Measurements from ENCODE around the gene PDXP.
"Not testable (repeated sequence)": the region's sequence is repeated elsewhere in the genome, so short reads cannot be mapped to it uniquely, and the experiment has no call there.

PDXP gene, protein sequence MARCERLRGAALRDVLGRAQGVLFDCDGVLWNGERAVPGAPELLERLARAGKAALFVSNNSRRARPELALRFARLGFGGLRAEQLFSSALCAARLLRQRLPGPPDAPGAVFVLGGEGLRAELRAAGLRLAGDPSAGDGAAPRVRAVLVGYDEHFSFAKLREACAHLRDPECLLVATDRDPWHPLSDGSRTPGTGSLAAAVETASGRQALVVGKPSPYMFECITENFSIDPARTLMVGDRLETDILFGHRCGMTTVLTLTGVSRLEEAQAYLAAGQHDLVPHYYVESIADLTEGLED

GRCh38 chr22:37658133-37659065, at the start of gene PDXP:
TSS of gene PDXP (plus strand) at chr22:37658723. CDS start at chr22:37658783, 60 bp downstream.
- peak; percentile 99 for ATAC-seq

GRCh38 chr22:37609240-37610152, 49.0 kb upstream of the PDXP start:
- no peak for ATAC-seq

- ATAC-seq: not testable (repeated sequence)
These were observed 48.4 kb upstream of the PDXP start for GRCh38 chr22:37610153-37610475.

DNA sequence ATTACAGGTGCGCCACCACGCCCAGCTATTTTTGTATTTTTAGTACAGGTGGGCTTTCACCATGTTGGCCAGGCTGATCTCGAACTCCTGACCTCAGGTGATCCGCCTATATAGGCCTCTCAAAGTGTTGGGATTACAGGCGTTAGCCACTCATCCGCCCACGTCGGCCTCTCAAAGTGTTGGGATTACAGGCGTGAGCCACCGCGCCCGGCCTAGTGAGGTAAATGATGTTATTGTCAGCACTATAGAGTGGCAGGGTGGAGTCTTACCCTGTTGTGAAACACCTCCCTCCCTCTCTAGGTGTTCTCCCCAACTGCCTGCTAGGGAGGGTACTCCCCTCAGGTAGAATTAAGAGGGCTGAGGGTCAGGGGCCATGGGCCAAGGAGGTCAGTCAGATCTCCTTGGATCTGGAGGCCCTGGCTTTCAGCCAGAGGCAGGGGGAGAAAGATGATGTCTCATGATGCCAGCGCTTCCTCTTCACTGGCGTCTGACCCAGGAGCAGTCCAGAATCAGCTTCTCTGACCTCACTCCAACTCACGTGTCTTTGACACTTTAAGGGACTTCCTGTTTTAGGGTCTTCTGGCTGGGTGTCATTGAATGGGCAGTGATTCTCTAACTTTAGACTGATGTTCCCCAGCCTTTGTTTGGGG, 47.9 kb upstream of the PDXP start:
- no peak for ATAC-seq

- no peak for ATAC-seq
These were observed 47.3 kb upstream of the PDXP start for GRCh38 chr22:37611207-37611606.

- ATAC-seq: no peak
These were observed 42.1 kb upstream of the PDXP start for GRCh38 chr22:37616201-37617083.

DNA sequence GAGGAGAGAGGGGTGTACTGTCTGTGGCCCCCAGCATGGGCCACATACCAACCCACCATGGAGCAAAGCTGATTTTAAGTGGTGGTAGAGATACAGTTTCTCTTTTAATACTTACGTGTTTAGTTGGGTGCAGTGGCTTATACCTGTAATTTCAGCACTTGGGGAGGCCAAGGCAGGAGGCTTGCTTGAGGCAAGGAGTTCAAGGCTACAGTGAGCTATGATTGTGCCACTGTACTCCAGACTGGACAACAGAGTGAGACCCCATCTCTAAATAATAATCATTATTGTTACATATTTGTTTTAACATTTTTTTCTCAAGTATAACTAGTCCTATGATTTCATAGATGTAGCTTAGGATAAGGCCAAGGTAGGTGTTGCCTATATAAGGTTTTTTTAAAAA, 41.1 kb upstream of the PDXP start:
- ATAC-seq: no peak

- no peak for ATAC-seq
These were observed 40.4 kb upstream of the PDXP start for GRCh38 chr22:37618072-37618656.

GRCh38 chr22:37618674-37619073, 39.8 kb upstream of the PDXP start:
- no peak for ATAC-seq

DNA sequence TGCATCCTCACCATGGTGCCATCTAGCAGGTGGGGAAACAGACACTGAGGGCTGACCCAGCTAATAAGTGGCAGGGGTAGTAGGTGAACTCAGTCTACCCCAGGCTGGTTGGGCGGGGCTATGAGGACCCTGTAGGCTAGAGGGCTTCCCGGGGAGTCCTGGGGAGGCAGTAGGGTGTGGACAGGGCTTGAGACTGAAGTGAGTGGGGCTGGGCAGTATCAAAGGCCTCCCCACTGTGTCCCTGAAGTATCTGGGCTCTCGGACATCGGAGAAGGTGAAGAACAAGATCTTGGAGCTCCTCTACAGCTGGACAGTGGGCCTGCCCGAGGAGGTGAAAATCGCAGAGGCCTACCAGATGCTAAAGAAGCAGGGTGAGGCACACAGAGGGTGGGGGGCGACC, 38.5 kb upstream of the PDXP start:
- no peak for ATAC-seq

- ATAC-seq: no peak
These were observed 37.1 kb upstream of the PDXP start for GRCh38 chr22:37621352-37621860.

DNA sequence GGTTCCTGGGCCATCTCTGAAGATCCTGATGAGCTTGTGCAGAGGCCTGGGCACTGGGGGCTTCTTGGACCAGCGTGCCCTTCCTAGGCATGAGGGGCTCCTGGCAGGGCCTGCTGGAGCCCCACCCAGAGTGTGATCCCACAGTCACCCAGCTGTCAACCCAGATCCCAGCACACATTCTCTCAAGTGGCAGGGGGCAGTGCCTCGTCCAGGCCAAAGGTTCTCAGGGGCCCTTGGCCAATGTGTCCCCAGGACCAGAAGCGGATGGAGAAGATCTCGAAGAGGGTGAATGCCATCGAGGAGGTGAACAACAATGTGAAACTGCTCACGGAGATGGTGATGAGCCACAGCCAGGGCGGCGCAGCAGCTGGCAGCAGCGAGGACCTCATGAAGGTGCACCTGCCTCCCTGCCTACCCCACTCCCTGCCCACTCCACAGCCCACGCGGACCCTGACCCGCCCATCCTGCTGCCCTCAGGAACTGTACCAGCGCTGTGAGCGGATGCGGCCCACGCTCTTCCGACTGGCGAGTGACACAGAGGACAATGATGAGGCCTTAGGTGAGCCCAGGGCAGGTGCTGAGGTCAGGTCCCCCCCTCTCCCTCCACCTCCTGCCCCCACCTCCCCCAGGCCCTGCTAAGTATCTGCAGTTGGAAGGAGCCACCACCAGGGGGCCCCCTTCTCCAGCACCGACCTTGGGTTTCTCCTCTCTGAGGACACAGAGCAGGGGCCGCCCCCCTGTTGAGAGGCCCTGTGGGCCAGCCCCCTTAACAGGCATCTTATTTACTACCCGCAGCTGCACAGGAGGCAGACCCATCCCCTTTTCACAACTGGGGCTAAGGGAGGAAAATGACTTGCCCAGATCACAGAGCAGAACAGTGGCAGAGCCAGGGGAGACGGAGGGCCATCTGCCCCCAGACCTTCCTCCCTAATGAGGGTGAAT, 35.2 kb upstream of the PDXP start:
- peak; percentile 73 to 82 for ATAC-seq

DNA sequence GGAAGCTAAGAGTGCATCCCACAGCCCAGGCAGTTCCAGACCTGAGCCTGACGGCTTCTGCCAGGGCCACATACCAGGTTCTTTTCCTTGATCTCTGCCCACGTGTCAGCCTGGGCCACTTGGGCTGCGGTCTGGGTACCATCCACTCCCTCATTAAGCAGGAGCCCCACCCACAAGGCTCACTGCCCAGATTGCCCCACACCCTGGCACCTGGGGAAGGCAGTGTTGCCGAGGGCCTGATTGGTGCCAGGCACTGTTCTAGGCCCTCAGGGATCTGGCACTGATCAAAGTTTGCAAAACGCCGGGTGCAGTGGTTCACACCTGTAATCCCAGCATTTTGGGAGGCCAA, 34.5 kb upstream of the PDXP start:
- ATAC-seq: no peak

DNA sequence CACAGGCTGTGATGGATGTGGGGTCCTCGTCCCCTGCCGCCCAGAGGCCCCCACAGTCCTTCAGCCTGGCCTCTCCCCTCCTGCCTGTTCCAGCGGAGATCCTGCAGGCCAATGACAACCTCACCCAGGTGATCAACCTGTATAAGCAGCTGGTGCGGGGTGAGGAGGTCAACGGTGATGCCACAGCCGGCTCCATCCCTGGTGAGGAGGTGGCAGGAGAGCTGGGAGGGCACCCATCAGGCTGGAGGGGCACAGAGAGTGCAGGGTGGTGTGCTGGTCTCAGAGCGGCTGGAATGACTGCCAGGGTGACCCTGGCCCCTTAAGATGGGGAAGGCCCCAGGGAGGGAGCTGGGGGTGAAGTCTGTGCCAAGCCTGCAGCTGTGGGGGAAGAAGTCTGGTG, 33.6 kb upstream of the PDXP start:
- ATAC-seq: no peak

- no peak for ATAC-seq
These were observed 32.8 kb upstream of the PDXP start for GRCh38 chr22:37625737-37626136.

DNA sequence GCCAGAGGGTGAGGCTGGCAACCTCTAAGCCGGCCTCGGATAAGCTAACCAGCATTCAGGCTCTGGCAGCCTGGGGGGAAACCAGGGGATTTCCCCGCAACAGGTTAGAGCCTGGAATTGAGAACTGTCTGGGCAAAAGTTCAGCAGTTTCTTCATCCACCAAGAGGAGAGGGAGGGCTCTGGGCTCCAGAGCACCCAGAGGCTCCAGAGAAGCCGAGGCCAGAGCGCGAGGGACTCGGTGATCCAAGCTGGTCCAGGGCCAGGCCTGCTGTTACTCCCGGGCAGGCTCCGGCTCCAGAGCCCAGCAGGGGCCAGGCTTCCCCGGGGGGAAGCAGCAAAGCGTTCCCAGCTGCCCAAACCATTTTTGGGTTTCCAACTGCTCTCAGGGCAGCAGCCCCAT, 32.4 kb upstream of the PDXP start:
- no peak for ATAC-seq

- ATAC-seq: no peak
These were observed 31.9 kb upstream of the PDXP start for GRCh38 chr22:37626556-37627075.

- ATAC-seq: peak; percentile 6 to 7
These were observed 31.4 kb upstream of the PDXP start for GRCh38 chr22:37627121-37627520.

DNA sequence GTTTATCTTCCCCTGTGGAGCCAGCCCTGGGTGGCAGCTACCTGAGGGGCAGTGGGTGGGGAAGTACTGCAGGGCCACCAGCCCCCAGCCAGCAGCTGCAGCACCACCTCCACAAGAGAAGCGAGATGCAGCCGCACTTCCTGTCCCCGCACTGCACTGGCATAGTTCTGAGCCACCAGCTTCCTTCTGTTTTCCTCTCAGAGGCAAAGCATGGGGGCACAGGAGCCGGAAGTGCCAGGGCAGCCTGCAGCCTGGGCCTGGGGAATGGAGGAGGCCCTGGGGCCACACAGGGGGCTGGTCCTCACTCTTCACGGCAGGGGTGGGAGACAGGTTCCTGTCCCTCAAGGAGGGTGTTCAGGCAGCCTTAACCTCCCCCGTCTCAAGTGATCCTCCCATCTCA, 31.0 kb upstream of the PDXP start:
- peak; percentile 61 to 67 for ATAC-seq

Measured in activated CD4-positive, CD25-positive, alpha-beta regulatory T cell treated with anti-CD3 and anti-CD28 coated beads, Interleukin-2, amount 50 U/mL, for 24 hours (primary cell).